GM12874 (cell line): ENCODE measurements around the gene C15orf61.

Experiments used
- TF ChIP-seq, protein P1 (sequence below): IDR thresholded peaks from 2 replicates; pipeline ENCODE4 v1.5.1; 2011; ENCODE audit warnings: low read depth, mild to moderate bottlenecking, control low read depth, low read length, moderate library complexity; ENCODE audit not compliant: insufficient read depth

Gene C15orf61

GRCh38 chr15:67547064-67547463 is 26.1 kb downstream of the C15orf61 start:
- TF ChIP-seq, protein P1, sequence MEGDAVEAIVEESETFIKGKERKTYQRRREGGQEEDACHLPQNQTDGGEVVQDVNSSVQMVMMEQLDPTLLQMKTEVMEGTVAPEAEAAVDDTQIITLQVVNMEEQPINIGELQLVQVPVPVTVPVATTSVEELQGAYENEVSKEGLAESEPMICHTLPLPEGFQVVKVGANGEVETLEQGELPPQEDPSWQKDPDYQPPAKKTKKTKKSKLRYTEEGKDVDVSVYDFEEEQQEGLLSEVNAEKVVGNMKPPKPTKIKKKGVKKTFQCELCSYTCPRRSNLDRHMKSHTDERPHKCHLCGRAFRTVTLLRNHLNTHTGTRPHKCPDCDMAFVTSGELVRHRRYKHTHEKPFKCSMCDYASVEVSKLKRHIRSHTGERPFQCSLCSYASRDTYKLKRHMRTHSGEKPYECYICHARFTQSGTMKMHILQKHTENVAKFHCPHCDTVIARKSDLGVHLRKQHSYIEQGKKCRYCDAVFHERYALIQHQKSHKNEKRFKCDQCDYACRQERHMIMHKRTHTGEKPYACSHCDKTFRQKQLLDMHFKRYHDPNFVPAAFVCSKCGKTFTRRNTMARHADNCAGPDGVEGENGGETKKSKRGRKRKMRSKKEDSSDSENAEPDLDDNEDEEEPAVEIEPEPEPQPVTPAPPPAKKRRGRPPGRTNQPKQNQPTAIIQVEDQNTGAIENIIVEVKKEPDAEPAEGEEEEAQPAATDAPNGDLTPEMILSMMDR: no peak

GRCh38 chr15:67547836-67548235 is 26.9 kb downstream of the C15orf61 start:
- TF ChIP-seq, protein P1: no peak

DNA sequence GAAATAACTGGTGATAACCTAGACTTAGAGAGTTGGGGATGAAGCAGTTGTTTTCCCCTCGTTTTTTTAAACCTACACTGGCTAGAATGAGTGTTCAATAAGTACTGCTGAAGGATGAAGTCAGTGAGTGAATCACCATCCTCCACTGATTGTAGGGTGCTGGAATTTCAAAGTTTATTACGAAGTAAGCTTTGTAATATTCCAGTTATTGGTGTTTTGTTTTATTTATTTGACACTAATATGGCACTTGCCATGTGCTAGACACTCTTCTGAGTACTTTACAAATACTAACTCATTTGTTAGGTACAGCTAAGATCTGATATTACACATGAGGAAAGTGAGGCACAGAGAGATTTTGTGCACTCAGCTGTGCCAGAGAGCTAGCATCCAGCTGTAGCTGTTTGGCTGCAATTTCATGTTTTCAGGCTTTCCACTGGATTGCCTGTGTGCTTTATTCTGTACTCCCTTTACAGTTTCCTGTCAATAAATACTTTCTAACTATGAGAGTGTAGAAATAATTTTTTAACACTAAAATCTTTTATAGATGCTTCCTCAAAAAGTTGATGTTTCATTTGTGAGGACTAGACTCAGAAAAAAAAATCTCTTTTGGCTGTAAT is 27.4 kb downstream of the C15orf61 start:
- TF ChIP-seq, protein P1: no peak

DNA sequence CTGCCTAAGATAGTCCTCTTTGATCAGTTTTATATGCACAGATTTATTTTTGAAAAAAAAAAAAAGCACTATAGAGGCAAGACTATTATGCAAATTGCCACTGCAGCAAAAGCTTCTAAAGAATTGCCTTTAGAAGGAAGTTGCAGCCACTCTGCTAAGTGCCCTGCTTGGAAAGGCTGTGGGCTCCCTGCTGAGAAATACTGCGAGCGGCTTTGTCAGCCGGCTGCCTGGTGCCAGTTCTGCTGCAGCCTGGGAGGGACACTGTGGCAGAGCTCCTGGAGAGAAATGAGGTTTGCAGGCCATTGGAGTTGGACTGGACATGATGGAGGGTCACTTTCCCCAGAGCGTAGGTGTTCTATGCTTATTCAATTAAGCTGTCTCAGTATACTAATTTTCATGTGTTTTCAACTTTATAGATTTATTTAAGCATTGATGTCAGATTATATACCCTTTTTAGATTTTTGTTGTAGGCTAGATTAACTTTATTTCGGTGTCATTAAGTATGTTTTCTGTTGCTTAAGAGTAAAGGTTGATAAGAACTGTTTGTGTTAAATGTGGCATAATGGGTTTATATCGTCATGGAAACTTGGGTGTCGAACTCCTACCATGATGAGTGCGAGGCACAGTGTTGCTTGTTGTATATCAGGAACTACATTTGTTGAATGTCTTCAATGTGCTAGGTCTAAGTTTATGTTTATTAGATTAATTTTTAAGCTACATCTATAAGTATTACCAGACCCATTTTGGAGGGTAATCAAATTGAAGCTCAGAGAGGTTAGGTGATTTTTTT is 28.1 kb downstream of the C15orf61 start:
- TF ChIP-seq, protein P1: no peak

GRCh38 chr15:67549736-67550135 is 28.8 kb downstream of the C15orf61 start:
- TF ChIP-seq, protein P1: no peak

- TF ChIP-seq, protein P1: no peak
Measured at GRCh38 chr15:67550522-67550921, 29.6 kb downstream of the C15orf61 start.

DNA sequence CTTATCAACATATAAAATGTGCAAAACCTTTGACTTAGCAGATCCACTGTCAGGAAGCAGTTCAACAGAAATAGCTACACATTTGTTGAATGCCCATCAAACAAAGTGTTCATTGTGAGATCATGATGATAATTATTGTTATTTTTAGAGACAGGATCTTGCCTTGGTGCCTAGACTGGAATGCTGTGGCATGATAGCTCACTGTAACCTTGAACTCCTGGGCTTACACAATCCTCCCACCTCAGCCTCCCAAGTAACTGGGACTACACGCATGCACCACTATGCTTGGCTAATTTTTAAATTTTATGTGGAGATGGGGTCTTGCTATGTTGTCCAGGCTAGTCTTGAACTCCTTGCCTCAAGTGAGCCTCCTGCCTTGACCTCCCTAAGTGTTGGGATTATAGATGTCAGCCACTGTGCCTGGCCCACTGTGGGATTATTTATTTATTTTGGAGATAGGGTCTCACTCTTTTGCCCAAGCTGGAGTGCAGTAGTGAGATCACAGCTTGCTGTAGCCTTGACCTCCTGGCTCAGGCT is 30.3 kb downstream of the C15orf61 start:
- TF ChIP-seq, protein P1: no peak
